ENCODE measurements around the gene RNF14.

DNA sequence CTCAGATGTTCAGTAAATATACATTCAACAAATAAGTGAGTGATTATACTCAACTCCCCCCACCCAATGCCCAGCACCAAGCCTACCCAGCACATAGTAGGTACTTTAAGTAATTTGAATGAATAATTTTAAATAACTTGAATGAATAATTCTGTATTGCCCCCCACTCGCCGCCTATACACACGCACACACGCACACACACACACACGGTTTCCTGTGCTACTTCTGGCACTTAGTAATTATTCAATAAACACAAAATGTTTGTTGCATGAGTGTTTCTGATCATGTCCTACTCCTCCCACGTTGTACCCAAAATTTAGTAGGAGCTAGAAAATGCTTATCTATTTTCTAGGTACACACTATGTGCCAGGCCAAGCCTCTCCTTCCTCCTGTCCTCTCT lies 27.1 kb upstream of the RNF14 start:
- TF ChIP-seq, protein P1, sequence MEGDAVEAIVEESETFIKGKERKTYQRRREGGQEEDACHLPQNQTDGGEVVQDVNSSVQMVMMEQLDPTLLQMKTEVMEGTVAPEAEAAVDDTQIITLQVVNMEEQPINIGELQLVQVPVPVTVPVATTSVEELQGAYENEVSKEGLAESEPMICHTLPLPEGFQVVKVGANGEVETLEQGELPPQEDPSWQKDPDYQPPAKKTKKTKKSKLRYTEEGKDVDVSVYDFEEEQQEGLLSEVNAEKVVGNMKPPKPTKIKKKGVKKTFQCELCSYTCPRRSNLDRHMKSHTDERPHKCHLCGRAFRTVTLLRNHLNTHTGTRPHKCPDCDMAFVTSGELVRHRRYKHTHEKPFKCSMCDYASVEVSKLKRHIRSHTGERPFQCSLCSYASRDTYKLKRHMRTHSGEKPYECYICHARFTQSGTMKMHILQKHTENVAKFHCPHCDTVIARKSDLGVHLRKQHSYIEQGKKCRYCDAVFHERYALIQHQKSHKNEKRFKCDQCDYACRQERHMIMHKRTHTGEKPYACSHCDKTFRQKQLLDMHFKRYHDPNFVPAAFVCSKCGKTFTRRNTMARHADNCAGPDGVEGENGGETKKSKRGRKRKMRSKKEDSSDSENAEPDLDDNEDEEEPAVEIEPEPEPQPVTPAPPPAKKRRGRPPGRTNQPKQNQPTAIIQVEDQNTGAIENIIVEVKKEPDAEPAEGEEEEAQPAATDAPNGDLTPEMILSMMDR (IDR thresholded peaks at IDR 0.05 in 2 of 3, conservative IDR thresholded peaks at IDR 0.05 in 1 of 3; ENCODE audit: control insufficient read depth in 2 of 3, extremely low read depth in 1 of 3, insufficient read depth in 1 of 3, low read depth in 3 of 3, low read length in 3 of 3), result no peak
- no peak for TF ChIP-seq CREM (IDR thresholded peaks at IDR 0.05; ENCODE audit: low read depth)
- no peak for TF ChIP-seq SPI1 (IDR thresholded peaks at IDR 0.05; ENCODE audit: borderline replicate concordance, insufficient read depth, low read depth, low read length)
- TF ChIP-seq, protein P2, sequence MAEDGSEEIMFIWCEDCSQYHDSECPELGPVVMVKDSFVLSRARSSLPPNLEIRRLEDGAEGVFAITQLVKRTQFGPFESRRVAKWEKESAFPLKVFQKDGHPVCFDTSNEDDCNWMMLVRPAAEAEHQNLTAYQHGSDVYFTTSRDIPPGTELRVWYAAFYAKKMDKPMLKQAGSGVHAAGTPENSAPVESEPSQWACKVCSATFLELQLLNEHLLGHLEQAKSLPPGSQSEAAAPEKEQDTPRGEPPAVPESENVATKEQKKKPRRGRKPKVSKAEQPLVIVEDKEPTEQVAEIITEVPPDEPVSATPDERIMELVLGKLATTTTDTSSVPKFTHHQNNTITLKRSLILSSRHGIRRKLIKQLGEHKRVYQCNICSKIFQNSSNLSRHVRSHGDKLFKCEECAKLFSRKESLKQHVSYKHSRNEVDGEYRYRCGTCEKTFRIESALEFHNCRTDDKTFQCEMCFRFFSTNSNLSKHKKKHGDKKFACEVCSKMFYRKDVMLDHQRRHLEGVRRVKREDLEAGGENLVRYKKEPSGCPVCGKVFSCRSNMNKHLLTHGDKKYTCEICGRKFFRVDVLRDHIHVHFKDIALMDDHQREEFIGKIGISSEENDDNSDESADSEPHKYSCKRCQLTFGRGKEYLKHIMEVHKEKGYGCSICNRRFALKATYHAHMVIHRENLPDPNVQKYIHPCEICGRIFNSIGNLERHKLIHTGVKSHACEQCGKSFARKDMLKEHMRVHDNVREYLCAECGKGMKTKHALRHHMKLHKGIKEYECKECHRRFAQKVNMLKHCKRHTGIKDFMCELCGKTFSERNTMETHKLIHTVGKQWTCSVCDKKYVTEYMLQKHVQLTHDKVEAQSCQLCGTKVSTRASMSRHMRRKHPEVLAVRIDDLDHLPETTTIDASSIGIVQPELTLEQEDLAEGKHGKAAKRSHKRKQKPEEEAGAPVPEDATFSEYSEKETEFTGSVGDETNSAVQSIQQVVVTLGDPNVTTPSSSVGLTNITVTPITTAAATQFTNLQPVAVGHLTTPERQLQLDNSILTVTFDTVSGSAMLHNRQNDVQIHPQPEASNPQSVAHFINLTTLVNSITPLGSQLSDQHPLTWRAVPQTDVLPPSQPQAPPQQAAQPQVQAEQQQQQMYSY (CRISPR knock-in tag; IDR thresholded peaks at IDR 0.05), result no peak
- TF ChIP-seq NR2F1 (conservative IDR thresholded peaks at IDR 0.05), result no peak
- TF ChIP-seq TAF1 (IDR thresholded peaks at IDR 0.05; ENCODE audit: borderline replicate concordance, low read depth, low read length), result no peak
